HepG2 (cell line): ENCODE measurements around the gene PLB1.

Source experiments
- ADNP ChIP-seq: sonication (generic); formaldehyde crosslinking; IDR thresholded peaks from 2 replicates; pipeline ENCODE4 v1.4.0; 2020; ENCODE audit warnings: missing genetic modification reagents
- RAD51 ChIP-seq: fragments of 450-650 bp; IDR thresholded peaks from 2 replicates; pipeline ENCODE4 v1.6.1; 2016; ENCODE audit warnings: borderline replicate concordance
- SP1 ChIP-seq, 2 experiments: fragments of 450-650 bp in 1 of 2; sonication (generic) in 1 of 2; formaldehyde crosslinking in 1 of 2; IDR thresholded peaks; 2 replicates each; pipeline versions ENCODE4 v1.4.0 to v1.6.1; 2016 to 2020; ENCODE audit warnings: missing genetic modification reagents in 1 of 2
- TOE1 ChIP-seq: sonication (generic); formaldehyde crosslinking; IDR thresholded peaks from 2 replicates; pipeline ENCODE4 v1.4.0; 2020; ENCODE audit warnings: mild to moderate bottlenecking, missing genetic modification reagents
- ZNF326 ChIP-seq: sonication (generic); formaldehyde crosslinking; IDR thresholded peaks from 2 replicates; pipeline ENCODE4 v1.4.0; 2020; ENCODE audit warnings: missing genetic modification reagents, borderline replicate concordance
- TF ChIP-seq, protein P1 (sequence below): sonication (generic); formaldehyde crosslinking; IDR thresholded peaks from 2 replicates; pipeline ENCODE4 v1.4.0; 2020; ENCODE audit warnings: missing genetic modification reagents
- TF ChIP-seq, protein P2 (sequence below): sonication (generic); formaldehyde crosslinking; IDR thresholded peaks from 2 replicates; pipeline ENCODE4 v1.4.0; 2020; ENCODE audit warnings: missing genetic modification reagents
- TF ChIP-seq, protein P3 (sequence below): sonication (generic); formaldehyde crosslinking; IDR thresholded peaks from 2 replicates; pipeline ENCODE4 v1.4.0; 2020; ENCODE audit warnings: low read depth, mild to moderate bottlenecking, missing genetic modification reagents

DNA sequence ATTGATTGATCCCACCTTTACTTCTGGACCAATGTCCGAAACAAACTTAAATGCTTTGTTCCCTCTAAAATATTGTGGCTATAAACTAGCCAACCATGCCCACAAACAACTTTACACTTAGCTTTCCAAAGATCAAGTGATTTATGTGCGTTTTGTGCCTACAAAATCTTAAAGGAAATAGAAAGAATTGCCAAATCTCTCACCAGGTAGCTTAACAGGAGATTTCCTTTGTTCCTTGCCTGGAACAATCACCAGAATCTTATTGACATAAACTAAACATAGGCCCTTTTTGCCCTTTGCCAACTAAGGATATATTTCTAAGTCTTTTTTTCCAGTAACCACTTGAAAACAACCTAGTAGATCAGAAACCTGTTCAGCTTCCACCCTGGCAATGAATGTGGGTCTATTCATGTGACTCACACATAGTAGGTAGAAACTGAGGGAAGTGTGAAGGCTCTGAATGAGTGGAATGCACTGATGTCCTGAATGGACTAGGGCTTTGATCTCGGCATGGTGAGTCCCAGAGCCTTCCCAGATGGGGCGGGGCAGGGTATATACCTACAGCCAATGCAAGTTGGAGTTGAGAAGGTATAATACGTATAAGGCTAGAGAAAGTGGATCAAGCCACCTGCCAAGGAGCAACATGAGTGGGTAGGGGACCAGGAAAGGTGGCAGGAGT is 161.2 kb downstream of the PLB1 start:
- TF ChIP-seq, protein P1, sequence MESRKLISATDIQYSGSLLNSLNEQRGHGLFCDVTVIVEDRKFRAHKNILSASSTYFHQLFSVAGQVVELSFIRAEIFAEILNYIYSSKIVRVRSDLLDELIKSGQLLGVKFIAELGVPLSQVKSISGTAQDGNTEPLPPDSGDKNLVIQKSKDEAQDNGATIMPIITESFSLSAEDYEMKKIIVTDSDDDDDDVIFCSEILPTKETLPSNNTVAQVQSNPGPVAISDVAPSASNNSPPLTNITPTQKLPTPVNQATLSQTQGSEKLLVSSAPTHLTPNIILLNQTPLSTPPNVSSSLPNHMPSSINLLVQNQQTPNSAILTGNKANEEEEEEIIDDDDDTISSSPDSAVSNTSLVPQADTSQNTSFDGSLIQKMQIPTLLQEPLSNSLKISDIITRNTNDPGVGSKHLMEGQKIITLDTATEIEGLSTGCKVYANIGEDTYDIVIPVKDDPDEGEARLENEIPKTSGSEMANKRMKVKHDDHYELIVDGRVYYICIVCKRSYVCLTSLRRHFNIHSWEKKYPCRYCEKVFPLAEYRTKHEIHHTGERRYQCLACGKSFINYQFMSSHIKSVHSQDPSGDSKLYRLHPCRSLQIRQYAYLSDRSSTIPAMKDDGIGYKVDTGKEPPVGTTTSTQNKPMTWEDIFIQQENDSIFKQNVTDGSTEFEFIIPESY (CRISPR knock-in tag): no peak
- TF ChIP-seq SP1 (IDR thresholded peaks at IDR 0.05): no peak
- TF ChIP-seq SP1 (CRISPR knock-in tag; IDR thresholded peaks at IDR 0.05): no peak
- TF ChIP-seq, protein P2, sequence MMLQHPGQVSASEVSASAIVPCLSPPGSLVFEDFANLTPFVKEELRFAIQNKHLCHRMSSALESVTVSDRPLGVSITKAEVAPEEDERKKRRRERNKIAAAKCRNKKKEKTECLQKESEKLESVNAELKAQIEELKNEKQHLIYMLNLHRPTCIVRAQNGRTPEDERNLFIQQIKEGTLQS (CRISPR knock-in tag): no peak
- TF ChIP-seq, protein P3, sequence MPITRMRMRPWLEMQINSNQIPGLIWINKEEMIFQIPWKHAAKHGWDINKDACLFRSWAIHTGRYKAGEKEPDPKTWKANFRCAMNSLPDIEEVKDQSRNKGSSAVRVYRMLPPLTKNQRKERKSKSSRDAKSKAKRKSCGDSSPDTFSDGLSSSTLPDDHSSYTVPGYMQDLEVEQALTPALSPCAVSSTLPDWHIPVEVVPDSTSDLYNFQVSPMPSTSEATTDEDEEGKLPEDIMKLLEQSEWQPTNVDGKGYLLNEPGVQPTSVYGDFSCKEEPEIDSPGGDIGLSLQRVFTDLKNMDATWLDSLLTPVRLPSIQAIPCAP (CRISPR knock-in tag): no peak
- no peak for TF ChIP-seq RAD51
- no peak for TF ChIP-seq TOE1 (CRISPR knock-in tag)
- no peak for TF ChIP-seq ZNF326 (CRISPR knock-in tag)
- no peak for TF ChIP-seq ADNP (CRISPR knock-in tag)
